ENCODE results near the gene NRP2.

Gene NRP2

DNA sequence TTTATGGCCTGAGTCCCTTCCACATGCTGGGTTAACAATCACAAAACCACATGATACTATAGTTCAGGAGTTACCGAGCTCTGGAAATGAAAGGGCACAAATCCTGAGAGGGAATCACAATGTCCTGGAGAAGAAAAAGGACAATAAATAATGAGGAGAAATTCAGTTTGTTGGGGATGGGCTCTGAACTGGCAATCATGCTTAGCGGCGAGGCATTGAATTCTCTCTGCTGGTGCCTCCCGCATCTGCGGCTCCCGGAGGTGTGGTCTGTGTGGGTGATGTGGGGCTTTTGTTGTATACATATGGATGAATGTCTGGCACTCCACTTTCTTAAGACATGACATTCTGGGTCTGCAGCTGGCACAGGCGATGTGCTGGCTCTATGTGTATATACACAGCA, 46.1 kb downstream of the NRP2 start:
- H3K4me3 ChIP-seq (ENCODE audit: low read depth in 1 of 2, low read length in 1 of 2), result no peak overlapping the region
- no peak overlapping the region for H3K27ac ChIP-seq
- no peak for TF ChIP-seq CTCF (IDR thresholded peaks at IDR 0.05)
- no peaks in the 10 kb centered on the region for H3K27me3 ChIP-seq
- no peaks in the 10 kb centered on the region for H3K4me1 ChIP-seq (ENCODE audit: control insufficient read depth in 1 of 2, insufficient read depth in 1 of 2, low read depth in 1 of 2, low read length in 1 of 2)
- no peaks in the 10 kb centered on the region for H3K36me3 ChIP-seq
- no peaks in the 10 kb centered on the region for H3K9me3 ChIP-seq

DNA sequence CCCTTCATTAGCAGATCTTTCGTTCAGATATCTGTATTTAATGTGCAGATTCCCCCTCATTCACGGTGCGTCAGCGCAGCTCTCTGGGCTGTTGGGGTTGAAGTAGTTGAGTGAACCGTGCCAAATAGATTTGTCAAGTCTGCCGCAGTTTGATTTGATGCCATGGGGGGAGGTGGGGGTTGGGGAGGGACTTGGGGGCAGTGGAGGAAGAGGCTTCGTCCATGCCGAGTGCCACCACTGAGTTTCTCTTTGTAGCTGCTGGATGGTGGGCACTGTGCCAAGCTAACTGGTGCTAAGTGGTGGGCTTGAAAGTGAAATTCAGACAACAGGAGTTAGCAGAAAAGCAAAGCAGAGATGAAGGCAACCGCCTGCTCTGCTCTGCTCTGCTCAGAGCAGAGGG, 47.9 kb downstream of the NRP2 start:
- Histone ChIP-seq H3K9me3 (no peaks in the 10 kb centered on the region), H3K27ac (no peak overlapping the region), H3K4me1 (ENCODE audit: control insufficient read depth in 1 of 2, insufficient read depth in 1 of 2, low read depth in 1 of 2, low read length in 1 of 2) (no peaks in the 10 kb centered on the region), H3K4me3 (ENCODE audit: low read depth in 1 of 2, low read length in 1 of 2) (no peak overlapping the region), H3K27me3 (no peaks in the 10 kb centered on the region), H3K36me3 (no peaks in the 10 kb centered on the region)
- TF ChIP-seq CTCF (IDR thresholded peaks at IDR 0.05), result no peak

DNA sequence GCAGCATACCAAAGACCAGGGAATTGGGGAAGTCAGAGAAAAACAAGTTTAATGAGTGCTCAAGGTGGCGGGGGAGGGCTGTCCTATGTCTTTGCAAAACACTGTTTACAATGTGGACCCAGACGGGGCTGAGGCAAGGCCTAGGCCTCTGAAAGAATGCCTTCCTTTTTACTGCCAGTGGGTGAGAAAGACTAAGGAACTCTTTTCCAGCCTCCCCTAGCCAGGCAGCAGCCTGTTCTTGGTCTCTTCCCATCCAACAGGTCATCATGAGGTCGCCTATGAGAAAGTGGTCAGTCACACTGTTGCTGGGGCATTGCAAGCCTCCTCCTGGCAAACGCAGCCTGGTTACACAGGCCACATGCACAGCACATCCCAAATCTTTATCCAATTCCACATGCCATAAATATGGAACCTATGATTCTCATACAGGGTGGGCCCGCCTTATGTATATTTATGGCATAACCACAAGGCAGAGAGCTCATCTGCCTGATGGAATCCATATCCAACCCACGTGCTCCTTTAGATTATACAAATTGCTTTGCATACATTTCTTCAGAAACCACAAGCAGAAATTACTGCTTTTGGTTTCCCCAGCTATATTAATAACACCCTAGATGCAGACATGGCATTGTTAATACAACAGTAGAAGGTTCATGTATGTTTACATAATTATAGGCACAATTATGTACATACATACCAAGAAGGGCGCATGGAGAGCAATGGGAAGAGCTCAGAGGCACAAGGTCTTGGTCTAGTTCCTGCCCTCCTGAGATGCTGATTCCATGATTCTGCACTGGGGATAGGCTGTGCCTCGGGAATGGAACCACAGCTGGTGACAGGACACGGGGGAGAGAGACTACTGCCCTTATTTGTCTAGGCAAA, 48.6 kb downstream of the NRP2 start:
- no peaks in the 10 kb centered on the region for H3K9me3 ChIP-seq
- H3K36me3 ChIP-seq, result no peaks in the 10 kb centered on the region
- H3K4me1 ChIP-seq (ENCODE audit: control insufficient read depth in 1 of 2, insufficient read depth in 1 of 2, low read depth in 1 of 2, low read length in 1 of 2), result no peaks in the 10 kb centered on the region
- no peak for TF ChIP-seq CTCF (IDR thresholded peaks at IDR 0.05)
- no peaks in the 10 kb centered on the region for H3K27me3 ChIP-seq
- no peak overlapping the region for H3K4me3 ChIP-seq (ENCODE audit: low read depth in 1 of 2, low read length in 1 of 2)
- H3K27ac ChIP-seq, result no peak overlapping the region

DNA sequence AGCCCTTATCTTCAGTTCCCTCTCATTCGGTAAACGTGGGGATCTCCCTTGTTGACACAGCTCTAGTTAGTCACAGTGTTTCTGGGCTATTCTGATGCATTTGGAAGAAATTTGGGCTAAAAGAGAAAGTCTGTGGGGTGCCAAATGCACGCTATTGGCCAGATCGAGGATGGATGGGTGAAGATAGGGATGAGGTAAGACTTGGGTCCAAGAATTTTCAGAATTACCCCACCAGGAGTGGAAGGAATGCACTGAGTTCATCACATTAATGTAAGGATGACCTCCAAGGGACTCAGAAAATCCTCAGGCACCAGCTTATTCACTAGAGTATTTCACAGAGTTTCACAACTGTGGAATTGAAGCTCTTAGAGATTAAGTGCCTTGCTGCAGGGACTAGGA, 49.3 kb downstream of the NRP2 start:
- Histone ChIP-seq H3K27ac (no peak overlapping the region), H3K36me3 (no peaks in the 10 kb centered on the region), H3K4me3 (ENCODE audit: low read depth in 1 of 2, low read length in 1 of 2) (no peak overlapping the region), H3K9me3 (no peaks in the 10 kb centered on the region), H3K27me3 (no peaks in the 10 kb centered on the region), H3K4me1 (ENCODE audit: control insufficient read depth in 1 of 2, insufficient read depth in 1 of 2, low read depth in 1 of 2, low read length in 1 of 2) (no peaks in the 10 kb centered on the region)
- TF ChIP-seq CTCF (IDR thresholded peaks at IDR 0.05), result no peak

DNA sequence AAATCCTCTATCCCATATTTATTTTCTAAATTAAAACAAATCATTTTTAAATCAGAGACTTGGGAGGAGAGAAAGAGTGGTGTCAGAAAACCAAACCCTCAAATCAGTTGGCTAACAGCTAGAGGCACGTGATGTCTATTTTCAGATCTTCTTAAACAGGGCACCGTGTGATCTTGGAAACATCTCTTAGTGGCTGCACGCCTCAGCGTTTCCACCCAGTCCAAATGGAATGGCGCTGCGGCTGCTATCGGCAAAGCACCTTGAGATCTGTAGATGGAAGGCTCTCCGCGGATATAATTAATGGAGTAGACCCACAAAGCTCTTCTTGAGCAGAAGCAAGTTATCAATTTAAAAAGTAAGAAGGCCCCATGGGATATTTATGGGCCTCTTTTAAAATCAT, 50.0 kb downstream of the NRP2 start:
- H3K27me3 ChIP-seq, result no peaks in the 10 kb centered on the region
- no peaks in the 10 kb centered on the region for H3K4me1 ChIP-seq (ENCODE audit: control insufficient read depth in 1 of 2, insufficient read depth in 1 of 2, low read depth in 1 of 2, low read length in 1 of 2)
- TF ChIP-seq CTCF (IDR thresholded peaks at IDR 0.05), result no peak
- H3K4me3 ChIP-seq (ENCODE audit: low read depth in 1 of 2, low read length in 1 of 2), result no peak overlapping the region
- H3K9me3 ChIP-seq, result no peaks in the 10 kb centered on the region
- H3K27ac ChIP-seq, result no peak overlapping the region
- no peaks in the 10 kb centered on the region for H3K36me3 ChIP-seq
